MCF 10A (cell line): Measurements from ENCODE around the gene MACF1. TPM values are rescaled to one million over a fixed set of nuclear protein-coding genes. Genes with fewer than 3 reads are reported as not detected.

Experiments
- BruUV-seq: library from RNA; stranded (reverse); fragments of 400-500 nt; replicated peaks from 2 replicates; lab custom pipeline; 2021; lab: Mats Ljungman, UMichigan
- CTCF ChIA-PET: fragments of 300-600 bp; sonication (Branson Sonifier 250); formaldehyde crosslinking; extraction: SDS; loops from one replicate; lab custom pipeline; 2021; ENCODE audit warnings: antibody characterized with exemption, inconsistent platforms; lab: Yijun Ruan, JAX
- POLR2A ChIA-PET: fragments of 300-600, 350-650 bp; sonication (Branson Sonifier 250); formaldehyde crosslinking; extraction: SDS; loops from one replicate; lab custom pipeline; 2020; ENCODE audit warnings: antibody characterized with exemption, inconsistent platforms; lab: Yijun Ruan, JAX
- DNase-seq: peaks from one replicate; pipeline ENCODE4 v3.0.0-alpha.2; 2018; ENCODE audit not compliant: unreplicated experiment
- H3K27ac Mint-ChIP-seq: one replicate; pipeline ENCODE4 v1.8.0; 2022; ENCODE audit warnings: mild to moderate bottlenecking, low read depth, mixed read lengths; ENCODE audit not compliant: unreplicated experiment
- H3K27me3 Mint-ChIP-seq: one replicate; pipeline ENCODE4 v1.8.0; 2022; ENCODE audit warnings: mixed read lengths; ENCODE audit not compliant: insufficient read depth, unreplicated experiment
- H3K36me3 Mint-ChIP-seq: one replicate; pipeline ENCODE4 v1.8.0; 2022; ENCODE audit warnings: mild to moderate bottlenecking, moderate library complexity, mixed read lengths; ENCODE audit not compliant: insufficient read depth, unreplicated experiment
- H3K4me1 Mint-ChIP-seq: one replicate; pipeline ENCODE4 v1.8.0; 2022; ENCODE audit warnings: mixed read lengths; ENCODE audit not compliant: insufficient read depth, unreplicated experiment
- H3K4me3 Mint-ChIP-seq: one replicate; pipeline ENCODE4 v1.8.0; 2022; ENCODE audit warnings: mild to moderate bottlenecking, moderate library complexity, mixed read lengths; ENCODE audit not compliant: unreplicated experiment
- H3K9me3 Mint-ChIP-seq: one replicate; pipeline ENCODE4 v1.8.0; 2022; ENCODE audit warnings: mixed read lengths; ENCODE audit not compliant: unreplicated experiment
- CTCF ChIP-seq: fragments of 200-600 bp; IDR thresholded peaks from one replicate; pipeline ENCODE4 v1.8.0; 2022; ENCODE audit warnings: antibody characterized with exemption, mild to moderate bottlenecking; ENCODE audit not compliant: unreplicated experiment
- intact Hi-C: fragments of 100-400 bp; cut with micrococcal nuclease; formaldehyde crosslinking; loops from 2 replicates; pipeline ENCODE4 v1.14.1; 2022
- total RNA-seq: library from RNA; stranded (reverse); gene quantifications from 2 replicates; pipeline ENCODE4 v1.2.3, GENCODE V29; 2022

The MACF1 gene
- total RNA-seq, 1 experiment from 2014 or later: 188 TPM

GRCh38 chr1:39342776-39343175, 138.3 kb downstream of the MACF1 start:
- no TSS peak for BruUV-seq
- TF ChIP-seq CTCF: no peak
- H3K4me1 Mint-ChIP-seq: no peaks in the 10 kb centered on the region

GRCh38 chr1:39344394-39345154, 140.1 kb downstream of the MACF1 start:
- Mint-ChIP-seq H3K27me3 (no peaks in the 10 kb centered on the region), H3K27ac (no peak overlapping the region), H3K36me3 (peaks cover 76% of the 10 kb centered on the region), H3K4me3 (no peak overlapping the region), H3K4me1 (no peaks in the 10 kb centered on the region), H3K9me3 (no peaks in the 10 kb centered on the region)
- ChIA-PET POLR2A (interaction anchor here (0.8 kb wide), 1 partner anchor 10 kb away, joined by 3 read pairs; no protein-coding TSS in a partner anchor), CTCF (interaction anchor here (0.6 kb wide), 1 partner anchor 22 kb away, joined by 3 read pairs; no protein-coding TSS in a partner anchor)
- intact Hi-C loops: no loop called here
- no peak for DNase-seq
- TF ChIP-seq CTCF: no peak
- BruUV-seq: no TSS peak

More at GRCh38 chr1:39342776-39343175, 138.3 kb downstream of the MACF1 start:
- no peak for DNase-seq
- intact Hi-C loops: no loop called here
- peaks cover 77% of the 10 kb centered on the region for H3K36me3 Mint-ChIP-seq
- no peak overlapping the region for H3K27ac Mint-ChIP-seq
- H3K27me3 Mint-ChIP-seq: no peaks in the 10 kb centered on the region
- ChIA-PET POLR2A (interaction anchor here (0.6 kb wide), 1 partner anchor 61 kb away, joined by 3 read pairs; no protein-coding TSS in a partner anchor), CTCF (no interaction called here)
- no peak overlapping the region for H3K4me3 Mint-ChIP-seq
- no peaks in the 10 kb centered on the region for H3K9me3 Mint-ChIP-seq

GRCh38 chr1:39346872-39347271, 142.4 kb downstream of the MACF1 start:
- intact Hi-C loops: no loop called here
- Mint-ChIP-seq H3K36me3 (peaks cover 81% of the 10 kb centered on the region), H3K4me1 (no peaks in the 10 kb centered on the region), H3K27ac (peak overlapping the region; percentile 76), H3K4me3 (no peak overlapping the region), H3K9me3 (no peaks in the 10 kb centered on the region), H3K27me3 (no peaks in the 10 kb centered on the region)
- ChIA-PET CTCF (interaction anchor here (1.1 to 1.3 kb wide), 2 partner anchors 64 to 256 kb away, joined by 3 to 5 read pairs; no protein-coding TSS in a partner anchor), POLR2A (no interaction called here)
- no TSS peak for BruUV-seq
- TF ChIP-seq CTCF: no peak
- DNase-seq: no peak

- ChIA-PET POLR2A (no interaction called here), CTCF (interaction anchor here (0.7 to 1.3 kb wide), 6 partner anchors 30 to 205 kb away, joined by 3 to 5 read pairs (median 4); no protein-coding TSS in a partner anchor)
- intact Hi-C loops: no loop called here
- no peak overlapping the region for H3K4me3 Mint-ChIP-seq
- H3K27ac Mint-ChIP-seq: no peak overlapping the region
- BruUV-seq: no TSS peak
- DNase-seq: no peak
- H3K36me3 Mint-ChIP-seq: peaks cover 83% of the 10 kb centered on the region
- no peak for TF ChIP-seq CTCF
- H3K4me1 Mint-ChIP-seq: no peaks in the 10 kb centered on the region
- no peaks in the 10 kb centered on the region for H3K27me3 Mint-ChIP-seq
- no peaks in the 10 kb centered on the region for H3K9me3 Mint-ChIP-seq
These were observed 143.8 kb downstream of the MACF1 start for GRCh38 chr1:39348278-39348677.
